ENCODE results near the gene SCN1A. TPM values are rescaled to one million over a fixed set of nuclear protein-coding genes. Genes with fewer than 3 reads are reported as not detected.

SCN1A gene
- polyA plus RNA-seq, 1 donor (not counting 4 experiments of a cell fraction or from before 2014, with no cell fraction given): not detected

DNA sequence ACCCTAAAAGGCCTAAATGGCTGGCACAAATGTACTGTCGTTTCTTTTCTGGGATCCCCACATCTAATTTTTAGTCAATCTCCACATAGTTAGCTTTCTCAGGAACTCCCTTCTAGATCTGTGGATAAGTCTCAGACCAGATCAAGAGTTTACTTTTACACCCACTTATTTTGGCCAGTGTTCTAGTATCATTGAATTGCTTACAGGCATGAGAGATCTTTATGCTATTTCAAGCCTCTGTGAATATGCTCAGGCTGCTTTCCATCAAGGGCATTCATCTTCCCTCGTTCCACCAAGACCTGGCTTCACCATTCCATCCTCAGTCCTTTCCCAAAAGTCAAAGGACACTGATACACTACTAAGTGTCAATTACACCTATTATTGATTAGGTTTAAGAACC is 27.8 kb upstream of the SCN1A start:
- Histone ChIP-seq H3K9me3 (ENCODE audit: control insufficient read depth, low read depth, low read length) (no peaks in the 10 kb centered on the region), H3K9me1 (ENCODE audit: control insufficient read depth, extremely low read depth, insufficient read depth, low read length) (no peaks in the 10 kb centered on the region), H3K27ac (ENCODE audit: control insufficient read depth, insufficient read depth, low read length) (no peak overlapping the region), H3K79me2 (ENCODE audit: control insufficient read depth, insufficient read depth, low read length) (no peaks in the 10 kb centered on the region), H3K4me2 (ENCODE audit: control insufficient read depth, extremely low read depth, insufficient read depth, low read depth, low read length) (no peak overlapping the region), H3K36me3 (ENCODE audit: control insufficient read depth in 2 of 2, extremely low read depth in 1 of 2, insufficient read depth in 2 of 2, low read length in 2 of 2) (no peaks in the 10 kb centered on the region), H4K20me1 (ENCODE audit: control insufficient read depth, extremely low read depth, insufficient read depth, low read length) (no peaks in the 10 kb centered on the region), H3K4me3 (ENCODE audit: control insufficient read depth in 2 of 3, extremely low read depth in 1 of 3, insufficient read depth in 2 of 3, low read depth in 1 of 3, low read length in 3 of 3) (no peak overlapping the region), H3K27me3 (ENCODE audit: control insufficient read depth, extremely low read depth, insufficient read depth, low read length) (no peaks in the 10 kb centered on the region), H3K4me1 (ENCODE audit: control insufficient read depth, extremely low read depth, insufficient read depth, low read length) (no peaks in the 10 kb centered on the region), H3K9ac (ENCODE audit: control insufficient read depth, extremely low read depth, insufficient read depth, low read length) (no peak overlapping the region), H2AFZ (ENCODE audit: control insufficient read depth, low read length) (no peak overlapping the region)
- dilution Hi-C loops (cut with MboI; ENCODE audit: extremely low pct_ligation_motif_present, low sequenced_read_pairs): no loop called here
- FAIRE-seq (no peak), DNase-seq (ENCODE audit: low read depth, low spot score) (no peak)
- TF ChIP-seq, protein P1, sequence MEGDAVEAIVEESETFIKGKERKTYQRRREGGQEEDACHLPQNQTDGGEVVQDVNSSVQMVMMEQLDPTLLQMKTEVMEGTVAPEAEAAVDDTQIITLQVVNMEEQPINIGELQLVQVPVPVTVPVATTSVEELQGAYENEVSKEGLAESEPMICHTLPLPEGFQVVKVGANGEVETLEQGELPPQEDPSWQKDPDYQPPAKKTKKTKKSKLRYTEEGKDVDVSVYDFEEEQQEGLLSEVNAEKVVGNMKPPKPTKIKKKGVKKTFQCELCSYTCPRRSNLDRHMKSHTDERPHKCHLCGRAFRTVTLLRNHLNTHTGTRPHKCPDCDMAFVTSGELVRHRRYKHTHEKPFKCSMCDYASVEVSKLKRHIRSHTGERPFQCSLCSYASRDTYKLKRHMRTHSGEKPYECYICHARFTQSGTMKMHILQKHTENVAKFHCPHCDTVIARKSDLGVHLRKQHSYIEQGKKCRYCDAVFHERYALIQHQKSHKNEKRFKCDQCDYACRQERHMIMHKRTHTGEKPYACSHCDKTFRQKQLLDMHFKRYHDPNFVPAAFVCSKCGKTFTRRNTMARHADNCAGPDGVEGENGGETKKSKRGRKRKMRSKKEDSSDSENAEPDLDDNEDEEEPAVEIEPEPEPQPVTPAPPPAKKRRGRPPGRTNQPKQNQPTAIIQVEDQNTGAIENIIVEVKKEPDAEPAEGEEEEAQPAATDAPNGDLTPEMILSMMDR (optimal IDR thresholded peaks at IDR 0.05 in 1 of 3, IDR thresholded peaks at IDR 0.05 in 1 of 3, conservative IDR thresholded peaks at IDR 0.05 in 1 of 3; ENCODE audit: extremely low read depth in 1 of 3, insufficient read depth in 2 of 3, low read length in 3 of 3): no peak
- TF ChIP-seq EZH2 (IDR thresholded peaks at IDR 0.05; ENCODE audit: low read length): no peak

DNA sequence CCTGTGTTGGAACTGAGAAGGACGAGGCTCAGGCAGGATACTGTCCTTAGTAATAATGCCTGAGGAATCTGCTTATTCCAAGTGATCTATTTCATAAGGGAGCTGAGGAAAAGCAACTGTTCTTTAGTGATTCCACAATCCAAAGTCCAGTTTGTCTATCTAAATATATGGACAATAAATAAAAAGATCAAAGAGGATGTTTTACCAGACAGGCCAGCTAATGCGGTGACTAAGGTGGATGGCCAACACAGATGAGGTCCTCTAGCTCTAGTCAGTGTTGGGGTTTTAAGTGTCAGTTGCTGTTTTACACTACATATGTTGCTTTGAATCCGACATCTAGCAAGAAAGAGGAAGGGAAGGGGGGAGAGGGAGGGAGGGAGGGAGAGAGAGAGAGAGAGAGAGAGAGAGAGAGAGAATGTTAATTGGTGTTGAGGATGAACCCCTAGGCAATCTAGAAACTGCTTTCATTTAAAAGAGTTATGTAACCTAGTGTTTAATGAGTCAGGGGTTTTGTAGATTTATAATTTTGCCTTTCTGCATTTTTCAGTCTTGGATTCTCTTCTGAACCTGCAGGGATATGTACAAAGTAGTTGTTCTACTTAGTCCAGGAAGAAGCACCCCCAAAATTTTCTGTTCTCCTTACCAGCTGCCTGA is 27.0 kb upstream of the SCN1A start:
- DNase-seq (ENCODE audit: low read depth, low spot score): no peak
- Histone ChIP-seq H3K4me3 (ENCODE audit: control insufficient read depth in 2 of 3, extremely low read depth in 1 of 3, insufficient read depth in 2 of 3, low read depth in 1 of 3, low read length in 3 of 3) (no peak overlapping the region), H3K27me3 (ENCODE audit: control insufficient read depth, extremely low read depth, insufficient read depth, low read length) (no peaks in the 10 kb centered on the region), H3K9ac (ENCODE audit: control insufficient read depth, extremely low read depth, insufficient read depth, low read length) (no peak overlapping the region), H3K9me1 (ENCODE audit: control insufficient read depth, extremely low read depth, insufficient read depth, low read length) (no peaks in the 10 kb centered on the region), H3K27ac (ENCODE audit: control insufficient read depth, insufficient read depth, low read length) (no peak overlapping the region), H3K4me1 (ENCODE audit: control insufficient read depth, extremely low read depth, insufficient read depth, low read length) (no peaks in the 10 kb centered on the region), H3K79me2 (ENCODE audit: control insufficient read depth, insufficient read depth, low read length) (no peaks in the 10 kb centered on the region), H3K9me3 (ENCODE audit: control insufficient read depth, low read depth, low read length) (no peaks in the 10 kb centered on the region), H3K36me3 (ENCODE audit: control insufficient read depth in 2 of 2, extremely low read depth in 1 of 2, insufficient read depth in 2 of 2, low read length in 2 of 2) (no peaks in the 10 kb centered on the region), H4K20me1 (ENCODE audit: control insufficient read depth, extremely low read depth, insufficient read depth, low read length) (no peaks in the 10 kb centered on the region), H3K4me2 (ENCODE audit: control insufficient read depth, extremely low read depth, insufficient read depth, low read depth, low read length) (no peak overlapping the region), H2AFZ (ENCODE audit: control insufficient read depth, low read length) (no peak overlapping the region)
- TF ChIP-seq, protein P1 (optimal IDR thresholded peaks at IDR 0.05 in 1 of 3, IDR thresholded peaks at IDR 0.05 in 1 of 3, conservative IDR thresholded peaks at IDR 0.05 in 1 of 3; ENCODE audit: extremely low read depth in 1 of 3, insufficient read depth in 2 of 3, low read length in 3 of 3): no peak
- no peak for TF ChIP-seq EZH2 (IDR thresholded peaks at IDR 0.05; ENCODE audit: low read length)
- FAIRE-seq: no peak
- dilution Hi-C loops (cut with MboI; ENCODE audit: extremely low pct_ligation_motif_present, low sequenced_read_pairs): no loop called here
